CD4-positive, alpha-beta T cell treated with Interferon gamma for 1 hour (primary cell): ENCODE measurements around the gene TRPV4.
"Not testable (repeated sequence)": the region's sequence is repeated elsewhere in the genome, so short reads cannot be mapped to it uniquely, and the experiment has no call there.

Source experiments
- DNase-seq: peaks from one replicate; pipeline ENCODE4 v3.0.0-alpha.2; 2020

The TRPV4 gene

GRCh38 chr12:109858764-109859163 lies 25.6 kb upstream of the TRPV4 start:
- DNase-seq: no peak

GRCh38 chr12:109857715-109858114 lies 24.5 kb upstream of the TRPV4 start:
- DNase-seq: no peak

- DNase-seq: no peak
These were observed 22.2 kb upstream of the TRPV4 start for GRCh38 chr12:109855377-109855776.

GRCh38 chr12:109850518-109850917 lies 17.3 kb upstream of the TRPV4 start:
- not testable (repeated sequence) for DNase-seq

- DNase-seq: peak; percentile 14
These were observed 14.0 kb upstream of the TRPV4 start for GRCh38 chr12:109847142-109847735.

GRCh38 chr12:109845824-109846205 lies 12.6 kb upstream of the TRPV4 start:
- DNase-seq: no peak

- peak; percentile 83 for DNase-seq
These were observed 12.0 kb upstream of the TRPV4 start for GRCh38 chr12:109844983-109845823.

- DNase-seq: no peak
These were observed 10.9 kb upstream of the TRPV4 start for GRCh38 chr12:109844091-109844490.

- DNase-seq: no peak
These were observed 8.8 kb upstream of the TRPV4 start for GRCh38 chr12:109842021-109842420.

- no peak for DNase-seq
These were observed 8.2 kb upstream of the TRPV4 start for GRCh38 chr12:109841356-109841755.

- DNase-seq: no peak
These were observed 7.3 kb upstream of the TRPV4 start for GRCh38 chr12:109840305-109841074.

GRCh38 chr12:109839444-109839843 lies 6.2 kb upstream of the TRPV4 start:
- DNase-seq: no peak

GRCh38 chr12:109836916-109837315 lies 3.7 kb upstream of the TRPV4 start:
- DNase-seq: no peak

- no peak for DNase-seq
These were observed 2.6 kb upstream of the TRPV4 start for GRCh38 chr12:109835827-109836226.

- no peak for DNase-seq
These were observed 474 bp downstream of the TRPV4 start for GRCh38 chr12:109832541-109833306.

GRCh38 chr12:109831929-109832328 lies 1.3 kb downstream of the TRPV4 start:
- no peak for DNase-seq

GRCh38 chr12:109831365-109831764 lies 1.8 kb downstream of the TRPV4 start:
- DNase-seq: no peak

- DNase-seq: no peak
These were observed 2.5 kb downstream of the TRPV4 start for GRCh38 chr12:109830718-109831117.

- no peak for DNase-seq
These were observed 2.9 kb downstream of the TRPV4 start for GRCh38 chr12:109830267-109830666.

- DNase-seq: no peak
These were observed 3.5 kb downstream of the TRPV4 start for GRCh38 chr12:109829667-109830066.

- DNase-seq: no peak
These were observed 4.3 kb downstream of the TRPV4 start for GRCh38 chr12:109828754-109829511.
